Fibroblast of peridontal ligament (primary cell): Measurements from ENCODE around the gene TMEM132A.

Experiments used
- DNase-seq: peaks from one replicate; pipeline ENCODE4 v3.0.0-alpha.2; 2010; ENCODE audit errors: extremely low read depth

The TMEM132A gene

DNA sequence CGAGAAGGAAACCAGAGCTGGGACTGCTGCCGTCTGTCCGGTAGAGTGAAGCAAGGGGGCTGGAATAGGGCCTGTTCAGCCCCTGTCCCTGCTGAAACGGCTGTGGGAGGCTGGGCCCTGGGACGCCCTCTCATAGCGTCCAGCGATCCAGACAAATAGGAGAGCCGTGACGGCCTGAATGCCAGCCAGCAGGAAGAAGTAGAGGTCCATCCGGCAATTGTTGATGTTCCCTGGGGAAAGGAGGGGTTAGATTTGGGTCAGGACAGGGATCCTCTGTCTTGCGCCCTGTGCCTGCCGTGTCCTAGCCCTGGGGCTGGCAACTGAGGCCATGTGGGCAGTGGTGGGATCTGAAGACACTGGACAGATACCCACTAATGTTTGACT is 12.9 kb downstream of the TMEM132A start:
- DNase-seq: no peak

DNA sequence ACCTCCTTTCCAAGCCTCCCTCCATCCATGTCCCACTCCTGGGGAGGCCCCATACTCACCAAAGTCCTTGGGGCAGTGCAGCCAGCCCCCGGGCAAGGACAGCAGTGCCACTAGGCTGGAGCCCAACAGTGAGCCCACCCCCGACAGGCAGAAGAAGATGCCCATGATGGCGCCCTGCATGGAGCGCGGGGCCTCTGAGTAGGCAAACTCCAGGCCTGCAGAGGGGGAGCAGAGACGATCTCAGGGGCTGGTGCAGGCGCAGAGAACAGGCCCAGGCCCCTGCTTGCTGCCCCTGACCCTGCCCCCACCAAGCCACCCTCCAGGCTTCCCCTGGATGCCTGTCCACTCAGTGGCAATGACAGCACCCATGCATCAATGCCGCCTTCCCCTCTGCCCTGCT is 13.6 kb downstream of the TMEM132A start:
- DNase-seq: no peak

DNA sequence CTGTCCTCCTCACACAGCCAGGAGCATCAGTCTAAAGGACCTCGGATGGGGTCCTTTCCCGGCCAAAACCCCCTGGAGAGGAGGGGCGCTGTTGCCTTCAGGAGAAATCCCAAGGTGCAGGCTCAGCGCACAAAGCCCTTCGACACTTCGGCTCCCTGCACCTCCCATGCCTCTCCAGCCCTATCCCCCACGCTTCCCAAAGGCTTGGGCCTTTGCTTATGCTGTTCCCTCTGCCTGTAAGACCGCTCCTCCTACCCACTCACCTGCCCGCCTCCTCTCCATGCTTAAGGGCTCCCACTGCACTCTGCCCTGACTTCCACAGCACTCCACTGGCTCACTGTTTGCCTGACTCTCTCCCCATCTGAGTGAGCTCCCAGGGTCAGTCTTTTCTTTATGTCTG is 14.2 kb downstream of the TMEM132A start:
- DNase-seq: no peak

DNA sequence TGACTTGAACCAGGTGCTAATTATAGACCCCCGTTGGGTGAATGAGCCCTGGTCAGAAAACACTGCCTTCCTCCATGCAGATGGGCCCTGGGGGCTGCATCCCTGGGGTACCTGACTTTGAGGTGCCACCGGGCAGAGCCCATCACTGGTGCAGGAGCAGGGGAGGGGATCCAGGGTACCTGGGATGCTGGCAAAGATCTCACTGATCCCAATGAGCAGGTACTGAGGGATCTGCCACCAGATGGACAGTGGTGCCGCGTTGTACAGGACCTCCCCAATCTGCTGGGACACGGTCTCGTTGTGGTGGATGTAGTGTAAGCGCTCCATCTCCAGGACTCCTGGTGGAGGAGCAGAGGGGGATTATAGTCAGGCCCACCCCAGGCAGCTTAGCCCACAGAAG is 15.0 kb downstream of the TMEM132A start:
- DNase-seq: no peak

- DNase-seq: peak; percentile 40
Observed at GRCh38 chr11:60939855-60940254, 15.6 kb downstream of the TMEM132A start.

DNA sequence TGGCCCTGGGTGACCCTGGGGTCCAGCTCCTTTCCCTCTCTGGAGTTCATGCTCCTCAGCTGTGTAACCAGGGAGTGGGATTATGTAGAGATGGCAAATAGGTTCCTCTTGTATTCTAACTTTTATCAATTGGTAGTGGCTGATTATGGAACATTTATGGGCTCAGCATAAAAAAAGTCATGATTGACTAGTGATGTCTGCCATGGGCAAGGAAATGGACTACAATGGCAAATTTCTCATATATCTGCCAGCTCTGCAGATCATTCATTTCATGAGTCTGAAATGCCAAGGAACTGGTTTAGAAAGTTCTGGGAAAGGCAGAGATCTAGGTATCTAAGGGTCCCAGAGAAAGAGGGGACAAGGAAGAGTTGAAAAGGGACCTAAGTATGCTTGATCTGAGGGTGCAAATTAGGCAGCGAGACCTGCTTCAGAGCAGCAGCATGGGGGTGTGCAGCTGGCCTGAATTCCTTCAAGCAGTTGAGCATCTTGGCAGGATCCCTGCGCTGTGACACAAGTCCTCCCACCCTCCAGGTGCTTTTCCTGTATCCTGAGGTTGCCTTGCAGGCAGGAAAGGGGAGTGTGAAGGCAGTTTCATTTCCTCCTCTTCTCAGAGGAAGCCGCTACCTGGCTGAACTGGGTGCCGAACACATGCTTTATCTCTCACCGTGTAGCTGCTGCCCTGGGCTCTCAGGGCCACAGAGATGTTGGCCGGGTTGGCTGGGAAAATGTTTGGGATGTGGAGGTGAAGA is 17.3 kb downstream of the TMEM132A start:
- no peak for DNase-seq

DNA sequence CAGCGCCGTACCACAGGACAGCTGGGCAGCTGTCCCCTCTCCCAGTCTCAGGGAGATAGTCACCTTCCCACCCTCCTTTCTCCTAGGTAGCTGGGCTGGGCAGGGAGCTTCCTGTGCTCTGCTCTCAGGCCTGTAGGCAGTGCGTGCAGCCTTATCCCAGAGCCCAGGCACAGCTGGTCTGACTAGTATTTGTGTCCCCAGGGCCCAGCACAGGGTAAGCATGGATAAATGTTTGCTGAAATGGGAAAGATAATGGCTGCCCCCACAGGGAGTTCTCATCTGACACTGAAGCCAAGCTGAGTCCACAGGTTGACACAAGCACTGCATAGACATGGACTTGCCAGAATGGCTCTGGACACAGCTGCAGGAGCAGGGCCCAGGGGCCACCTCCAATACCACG is 18.0 kb downstream of the TMEM132A start:
- DNase-seq: no peak

- peak; percentile 41 for DNase-seq
Observed at GRCh38 chr11:60942970-60943565, 18.8 kb downstream of the TMEM132A start.

DNA sequence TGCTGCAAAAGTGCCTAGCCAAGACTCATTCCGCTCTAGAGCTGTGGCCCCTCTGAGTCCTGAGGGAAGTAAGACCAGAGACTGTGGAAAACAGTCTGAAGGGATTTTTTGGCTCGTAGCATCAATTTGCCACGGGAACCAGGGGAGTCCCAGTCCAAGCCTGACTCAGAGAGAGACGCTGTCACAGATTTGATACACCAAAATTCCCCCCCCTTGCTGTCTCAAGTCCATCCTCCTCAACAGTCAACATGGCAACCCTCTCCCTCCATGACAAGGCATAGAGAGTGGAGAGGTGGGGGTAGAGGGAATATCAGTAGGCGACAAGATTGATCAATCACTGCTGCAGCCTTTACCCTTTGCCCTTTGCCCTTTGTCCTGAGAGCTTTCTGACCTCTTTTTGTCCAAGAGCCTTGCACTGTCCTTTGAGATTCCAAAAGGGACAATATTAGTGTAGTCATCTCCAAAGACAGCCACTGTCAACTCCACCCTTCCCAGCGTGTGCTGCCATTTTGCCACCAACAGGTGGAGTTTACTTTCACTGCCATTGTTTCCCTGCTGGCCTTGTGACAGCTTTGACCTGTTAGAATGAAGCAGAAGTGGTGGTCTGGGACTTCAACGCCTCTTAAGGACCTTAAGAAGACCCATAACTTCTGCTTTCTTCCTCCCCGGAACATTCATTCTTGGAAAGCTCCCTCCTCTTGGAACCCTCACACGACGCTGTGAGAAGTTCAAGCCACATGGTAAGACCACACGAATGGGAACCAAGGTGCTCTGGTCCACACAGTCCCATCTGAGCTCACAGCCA is 20.4 kb downstream of the TMEM132A start:
- no peak for DNase-seq

GRCh38 chr11:60945295-60945667 is 21.0 kb downstream of the TMEM132A start:
- DNase-seq: no peak

- no peak for DNase-seq
Observed at GRCh38 chr11:60946601-60947264, 22.5 kb downstream of the TMEM132A start.

DNA sequence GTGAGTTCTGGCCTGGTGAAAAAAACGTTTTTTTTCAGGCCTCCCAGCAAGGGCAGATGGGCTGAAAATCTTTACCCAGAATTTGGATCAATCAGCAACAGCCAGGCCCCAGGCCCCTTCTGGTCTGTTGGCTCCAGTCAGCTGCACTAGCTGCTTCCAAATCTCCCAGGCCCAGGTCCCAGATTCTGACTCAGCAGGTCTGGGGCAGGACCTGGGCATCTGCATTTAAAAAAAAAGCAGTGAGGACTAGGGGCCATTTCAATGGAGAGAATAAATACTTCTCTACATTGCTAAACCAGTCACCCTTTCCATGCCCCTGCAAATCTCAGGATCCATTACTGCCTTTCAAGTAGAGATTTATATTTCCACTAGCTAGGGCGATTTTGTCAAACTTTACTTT is 23.4 kb downstream of the TMEM132A start:
- DNase-seq: peak; percentile 23

- no peak for DNase-seq
Observed at GRCh38 chr11:60948250-60948649, 24.0 kb downstream of the TMEM132A start.

DNA sequence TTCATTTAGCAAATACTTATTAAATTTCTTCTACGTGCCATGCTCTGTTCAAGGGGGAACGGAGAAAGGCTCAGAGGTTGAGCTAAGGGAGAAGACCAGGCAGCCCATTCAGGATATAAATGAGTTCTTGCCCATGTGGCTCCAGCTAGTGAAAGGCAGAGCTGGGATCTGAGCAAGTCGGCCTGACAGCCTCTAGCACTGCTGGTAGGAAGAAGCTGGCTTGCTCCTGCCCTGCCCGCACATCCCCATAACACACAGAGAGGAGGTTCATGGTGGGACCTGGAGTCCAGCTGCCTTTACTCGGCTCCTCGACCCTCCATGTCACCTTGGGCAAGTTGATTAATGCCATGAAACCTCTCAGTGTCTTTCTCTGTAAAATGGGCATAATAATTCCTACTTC is 25.8 kb downstream of the TMEM132A start:
- DNase-seq: peak; percentile 19

DNA sequence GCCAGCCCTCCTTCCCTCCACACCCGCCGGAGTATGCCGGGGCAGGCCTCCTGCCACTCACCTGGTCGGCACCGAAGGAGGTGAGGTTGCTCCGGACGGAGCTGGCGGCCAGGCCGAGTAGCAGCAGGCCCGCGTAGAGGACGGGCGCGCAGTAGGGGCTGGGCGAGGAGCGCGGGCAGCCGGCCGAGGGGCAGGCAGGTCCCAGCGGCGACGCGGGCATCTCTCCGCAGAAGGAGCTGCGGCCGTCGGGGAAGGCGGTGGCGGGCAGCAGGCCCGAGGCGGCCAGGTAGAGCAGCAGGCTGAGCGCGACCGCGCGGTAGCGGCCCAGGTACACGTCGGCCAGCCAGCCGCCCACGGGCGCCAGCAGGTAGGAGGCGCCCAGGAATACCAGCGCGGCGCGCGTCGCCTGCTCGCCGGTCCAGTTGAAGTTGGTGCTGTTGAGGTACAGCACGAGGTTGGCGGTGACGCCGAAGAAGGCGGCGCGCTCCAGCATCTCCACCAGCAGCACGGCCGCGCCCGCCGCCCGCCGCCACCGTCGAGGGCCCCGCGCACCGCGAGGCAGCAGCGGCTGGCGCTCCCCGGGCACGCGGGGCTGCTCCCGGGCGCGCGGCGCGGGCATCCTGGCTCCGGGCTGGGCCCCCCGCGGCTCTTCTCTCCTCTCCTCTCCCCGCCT is 26.8 kb downstream of the TMEM132A start:
- no peak for DNase-seq

- DNase-seq: peak; percentile 5
Observed at GRCh38 chr11:60951606-60951903, 27.3 kb downstream of the TMEM132A start.

DNA sequence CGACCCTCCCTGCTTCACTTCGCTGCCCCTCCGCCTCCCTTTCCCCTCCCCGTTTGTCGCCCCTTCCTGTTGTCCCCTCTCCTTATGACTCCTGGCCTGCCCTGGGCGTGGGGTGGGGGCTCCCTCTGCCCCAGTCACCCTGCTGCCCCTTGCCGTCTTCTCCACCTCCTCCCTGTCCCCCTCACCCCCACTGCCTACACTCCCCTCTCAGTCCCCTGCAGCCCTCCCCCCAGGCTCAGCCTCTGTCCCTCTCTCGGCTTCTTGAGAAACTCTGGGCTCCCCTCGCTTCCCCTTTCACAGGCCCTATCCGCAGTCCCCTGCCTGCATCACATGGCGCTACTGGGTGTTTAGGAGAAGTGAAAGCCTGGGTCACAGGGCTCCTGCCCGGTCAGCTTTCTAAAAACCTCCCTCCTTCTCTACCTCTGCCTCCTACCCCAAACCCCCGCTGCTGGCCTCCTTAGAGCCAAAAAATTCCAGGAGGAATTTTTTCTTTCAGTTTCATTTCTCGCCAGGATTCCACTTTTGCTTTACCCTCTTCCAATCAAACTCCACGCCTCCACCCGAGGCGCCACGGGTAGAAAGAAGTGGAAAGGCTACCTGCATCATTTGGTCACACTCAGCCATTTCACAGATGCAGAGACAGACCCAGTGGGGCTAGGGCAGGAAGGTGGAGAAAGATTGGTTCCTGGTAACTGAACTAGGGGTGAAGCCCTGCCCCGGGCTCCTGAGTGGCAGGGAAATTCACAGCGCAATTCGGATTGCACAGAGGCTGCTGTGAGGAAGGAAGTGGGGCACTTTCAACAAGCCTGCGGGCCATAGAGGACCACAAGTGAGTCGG is 27.9 kb downstream of the TMEM132A start, which contains the start of gene SLC15A3:
TSS of gene SLC15A3 (minus strand) at position 273 of the 838 bp plus-strand sequence. CDS start 625 bp downstream, outside the sequence.
- DNase-seq: peak; percentile 59

DNA sequence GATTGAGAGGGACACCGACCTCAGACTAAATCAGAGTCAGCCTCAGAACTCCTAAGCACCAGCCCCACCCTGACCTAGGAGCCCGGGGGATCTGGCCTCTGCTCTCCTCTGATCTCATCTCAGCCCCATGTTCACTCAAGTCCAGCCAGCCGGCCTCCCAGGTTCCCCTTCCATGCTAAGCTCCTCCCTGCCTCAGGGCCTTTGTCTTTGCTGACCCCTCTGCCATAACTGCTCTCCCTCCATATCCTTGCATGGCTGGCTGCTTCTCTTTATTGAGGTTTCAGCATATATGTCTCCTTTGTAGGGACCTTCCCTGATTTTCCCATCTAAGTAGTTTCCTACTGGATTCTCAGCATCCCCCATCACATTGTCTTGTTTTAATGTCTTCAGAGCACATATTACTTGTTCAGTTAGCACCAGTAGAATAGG is 28.5 kb downstream of the TMEM132A start:
- no peak for DNase-seq

- peak; percentile 10 for DNase-seq
Observed at GRCh38 chr11:60953781-60954180, 29.5 kb downstream of the TMEM132A start.

DNA sequence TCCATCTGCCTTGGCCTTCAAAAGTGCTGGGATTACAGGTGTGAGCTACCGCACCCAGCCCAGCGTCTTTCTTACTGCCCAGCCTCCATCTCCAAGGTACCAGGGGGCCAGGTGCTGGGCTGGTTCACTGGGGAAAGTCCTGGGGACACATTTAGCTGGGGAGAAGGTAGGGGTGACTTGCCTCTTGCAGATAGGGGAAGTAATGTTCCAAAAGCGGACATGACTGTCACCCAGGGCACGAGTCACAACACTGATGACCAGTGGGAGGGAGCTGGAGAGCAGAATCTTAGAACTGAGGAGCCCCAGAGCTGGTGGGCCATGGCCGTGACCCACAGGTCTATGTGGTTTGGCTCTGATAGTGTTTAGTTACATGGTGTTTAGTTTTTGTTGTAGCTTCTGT is 30.2 kb downstream of the TMEM132A start:
- no peak for DNase-seq

DNA sequence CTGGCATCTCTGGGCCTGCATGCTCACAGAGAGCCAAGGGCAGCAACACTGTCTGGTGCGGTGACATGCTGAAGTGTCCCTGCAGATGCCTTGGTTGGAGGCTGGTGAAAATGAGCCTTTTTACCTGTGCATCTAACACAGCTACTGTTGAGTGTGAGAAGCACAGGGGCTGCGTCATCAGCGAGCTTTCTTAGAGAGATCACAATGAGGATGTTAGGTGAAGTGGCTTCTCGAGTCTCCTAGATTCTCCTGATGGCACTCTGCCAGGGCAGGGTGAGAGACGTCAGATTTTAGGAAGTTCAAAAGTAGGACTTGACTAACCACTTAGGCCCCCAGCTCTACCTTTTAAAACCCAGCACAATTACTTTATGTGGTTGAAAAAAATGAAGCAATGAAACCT is 31.3 kb downstream of the TMEM132A start:
- no peak for DNase-seq
